SK-N-SH (cell line): ENCODE data around the gene RAB27B.

Experiments used
- CTCF ChIP-seq: fragments of 200-600 bp; sonication (generic); IDR thresholded peaks from 2 replicates; pipeline ENCODE4 v1.6.1; 2017; ENCODE audit warnings: antibody characterized with exemption, mild to moderate bottlenecking, moderate library complexity
- ELF1 ChIP-seq: IDR thresholded peaks from 2 replicates; pipeline ENCODE4 v1.4.0; 2012
- EZH2phosphoT487 ChIP-seq: fragments of 200-600 bp; sonication (generic); IDR thresholded peaks from 2 replicates; pipeline ENCODE4 v1.6.1; 2017; ENCODE audit warnings: low read depth, mixed run types, mild to moderate bottlenecking, antibody characterized with exemption, moderate library complexity, borderline replicate concordance
- FOXJ3 ChIP-seq: sonication (generic); formaldehyde crosslinking; IDR thresholded peaks from 2 replicates; pipeline ENCODE4 v1.5.1; 2020; ENCODE audit warnings: mild to moderate bottlenecking, missing genetic modification reagents
- JUND ChIP-seq: IDR thresholded peaks from 2 replicates; pipeline ENCODE4 v1.4.0; 2012
- MAX ChIP-seq: IDR thresholded peaks from 2 replicates; pipeline ENCODE4 v1.4.0; 2012; ENCODE audit warnings: low read depth
- MXI1 ChIP-seq: IDR thresholded peaks from 2 replicates; pipeline ENCODE4 v1.6.1; 2012; ENCODE audit warnings: mild to moderate bottlenecking, low read depth, low read length, improper control_type of control experiment
- POLR2AphosphoS5 ChIP-seq: IDR thresholded peaks from 2 replicates; pipeline ENCODE4 v1.6.1; 2012; ENCODE audit warnings: low read depth, low read length
- RFX5 ChIP-seq: IDR thresholded peaks from 2 replicates; pipeline ENCODE4 v1.6.1; 2012; ENCODE audit warnings: mild to moderate bottlenecking, improper control_type of control experiment, low read length
- SMC3 ChIP-seq: IDR thresholded peaks from 2 replicates; pipeline ENCODE4 v1.6.1; 2012; ENCODE audit warnings: low read depth, low read length, improper control_type of control experiment
- TCF12 ChIP-seq: IDR thresholded peaks from 2 replicates; pipeline ENCODE4 v1.4.0; 2012
- USF2 ChIP-seq: fragments of 150-350 bp; IDR thresholded peaks from 2 replicates; pipeline ENCODE4 v1.6.1; 2017; ENCODE audit warnings: antibody characterized with exemption, low read length, low read depth, borderline replicate concordance
- YY1 ChIP-seq: IDR thresholded peaks from 2 replicates; pipeline ENCODE4 v1.4.0; 2012; ENCODE audit warnings: low read depth, mild to moderate bottlenecking
- ZBTB33 ChIP-seq: IDR thresholded peaks from 2 replicates; pipeline ENCODE4 v1.4.0; 2012; ENCODE audit warnings: low read depth, borderline replicate concordance

DNA sequence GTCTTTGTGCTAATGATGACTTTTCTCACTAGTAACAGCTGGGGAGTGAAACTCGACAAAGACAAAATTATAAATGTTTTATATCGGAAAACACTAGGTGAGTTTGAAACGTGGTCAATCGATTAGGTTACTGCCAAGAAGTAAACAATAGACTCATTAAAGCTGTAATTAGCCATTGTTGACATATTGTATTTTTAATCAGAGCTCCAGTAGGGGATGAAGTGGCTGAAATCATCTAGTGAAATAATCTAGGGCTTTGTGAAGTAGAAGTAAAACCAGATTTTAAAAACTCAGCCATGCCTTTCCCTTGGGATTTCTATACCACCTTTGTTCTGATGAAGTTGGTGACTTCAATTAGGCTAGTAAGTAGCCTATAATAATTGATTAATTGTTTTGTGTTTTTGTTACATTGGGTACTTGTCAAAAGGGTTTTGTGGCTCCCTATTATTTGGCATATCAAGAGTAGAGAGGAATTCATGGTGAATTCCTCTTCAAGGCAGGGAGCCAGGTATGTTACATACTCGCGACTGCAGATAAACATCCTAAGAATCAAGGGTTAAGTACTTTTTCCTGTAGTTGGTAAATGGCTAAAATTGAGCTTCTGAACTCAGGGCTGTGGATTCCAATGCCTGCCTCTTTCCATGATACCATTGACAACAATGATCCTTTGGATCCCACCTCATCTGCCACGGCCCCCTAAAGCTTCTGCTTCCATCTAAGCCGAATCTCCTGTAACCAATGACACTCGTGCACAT lies 31.6 kb downstream of the RAB27B start:
- no peak for TF ChIP-seq ELF1
- no peak for TF ChIP-seq CTCF
- no peak for TF ChIP-seq FOXJ3 (CRISPR knock-in tag)
- TF ChIP-seq JUND = no peak
- TF ChIP-seq ZBTB33 = no peak
- no peak for TF ChIP-seq POLR2AphosphoS5
- no peak for TF ChIP-seq RFX5
- TF ChIP-seq MXI1 = no peak
- no peak for TF ChIP-seq EZH2phosphoT487
- no peak for TF ChIP-seq YY1
- no peak for TF ChIP-seq USF2
- no peak for TF ChIP-seq SMC3
- TF ChIP-seq MAX = no peak
- TF ChIP-seq TCF12 = no peak
